GM23248 (cell line): ENCODE results near the gene CHMP5.

Experiments used
- EZH2 ChIP-seq: fragments of 200-600 bp; sonication (generic); IDR thresholded peaks from 2 replicates; pipeline ENCODE4 v1.6.1; 2018; ENCODE audit warnings: antibody characterized with exemption, mild to moderate bottlenecking; ENCODE audit not compliant: insufficient read depth, poor library complexity, severe bottlenecking
- EZH2phosphoT487 ChIP-seq: fragments of 200-600 bp; sonication (generic); IDR thresholded peaks from 2 replicates; pipeline ENCODE4 v1.6.1; 2018; ENCODE audit warnings: antibody characterized with exemption, moderate library complexity, mild to moderate bottlenecking, low read depth; ENCODE audit not compliant: insufficient read depth

GRCh38 chr9:33307067-33307466, 42.2 kb downstream of the CHMP5 start:
- no peak for TF ChIP-seq EZH2
- no peak for TF ChIP-seq EZH2phosphoT487
